ENCODE measurements around the gene CRYGC. TPM values are rescaled to one million over a fixed set of nuclear protein-coding genes. Genes with fewer than 3 reads are reported as not detected.
A peak's percentile ranks its signal among the peaks of the same experiment; 100 is the strongest.

CRYGC gene
- total RNA-seq (2016; rRNA removed; fragmentation: Illumina TruSeq; extraction: Trizol) (0.27 TPM in 1 of 2 replicates, not detected in the other), polyA plus RNA-seq (2011; rRNA removed) (0.20 and 0.21 TPM in 2 replicates), polyA minus RNA-seq (2011; rRNA and poly(A)+ RNA removed; ENCODE audit: low replicate concordance) (not detected in 2 replicates), Bru-seq, nascent RNA (not detected), BruChase-seq, experiment 1, labeled RNA remaining after a 6-hour chase (percentile 24 among the genes with signal in this experiment), BruChase-seq, experiment 2, labeled RNA remaining after a 2-hour chase (percentile 20 among the genes with signal in this experiment)
- 0.44 TPM in 1 of 2 replicates, not detected in the other for total RNA-seq (2016; cell fraction: cytosol; rRNA removed; fragmentation: Illumina TruSeq; extraction: Trizol; ENCODE audit: low read depth)
- 0.35 TPM in 1 of 2 replicates, not detected in the other for total RNA-seq (2016; cell fraction: insoluble cytoplasmic fraction; rRNA removed; fragmentation: Illumina TruSeq; extraction: Trizol)
- 0.45 and 0.96 TPM in 2 replicates for total RNA-seq (2016; cell fraction: membrane; rRNA removed; fragmentation: Illumina TruSeq; extraction: Trizol)
- not detected in 2 replicates for total RNA-seq (2016; cell fraction: nucleus; rRNA removed; fragmentation: Illumina TruSeq; extraction: Trizol)
- polyA plus RNA-seq (2011; cell fraction: cytosol; rRNA removed) = not detected in 2 replicates
- not detected in 2 replicates for polyA plus RNA-seq (2011; cell fraction: nucleus; rRNA removed)
- not detected in 2 replicates for polyA plus RNA-seq (2012)
- 0.24 TPM in 1 of 2 replicates, not detected in the other for polyA plus RNA-seq (2016; cell fraction: cytosol; fragmentation: Illumina TruSeq; extraction: Trizol; ENCODE audit: low read depth)
- not detected in 2 replicates for polyA plus RNA-seq (2016; cell fraction: insoluble cytoplasmic fraction; fragmentation: Illumina TruSeq; extraction: Trizol; ENCODE audit: low read depth)
- polyA plus RNA-seq (2016; cell fraction: membrane; fragmentation: Illumina TruSeq; extraction: Trizol; ENCODE audit: low read depth) = 0.58 and 0.71 TPM in 2 replicates
- not detected in 2 replicates for polyA plus RNA-seq (2016; cell fraction: nucleus; fragmentation: Illumina TruSeq; extraction: Trizol; ENCODE audit: insufficient read depth, low read depth)
- polyA minus RNA-seq (2011; cell fraction: cytosol; rRNA and poly(A)+ RNA removed) = not detected in 2 replicates
- not detected in 2 replicates for polyA minus RNA-seq (2011; cell fraction: nucleus; rRNA and poly(A)+ RNA removed)
- long read RNA-seq, experiment 1, partial matches to known transcripts = 0 of 2 reads
- long read RNA-seq, experiment 1, other reads (novel, unspliced or antisense) = 0 of 2 reads
- long read RNA-seq, experiment 2, partial matches to known transcripts = 0 of 1 reads
- long read RNA-seq, experiment 2, other reads (novel, unspliced or antisense) = 0 of 1 reads

GRCh38 chr2:208129744-208130711, at the start of gene CRYGC:
Gene CRYGC, minus strand, starts transcription at chr2:208129828. Its CDS starts 36 bp downstream, at chr2:208129792.
- peaks cover 33% of the 10 kb centered on the region for H3K4me1 ChIP-seq (ENCODE audit: insufficient read depth, low read length)
- FAIRE-seq = peak; percentile 50
- CTCF ChIA-PET (ENCODE audit: low intra/inter-chr PET ratio, low total read pairs) = no interaction called here
- in situ Hi-C loops (cut with HindIII; ENCODE audit: extremely low pct_ligation_motif_present, low pct_unique_long_range_greater_than_20kb) (no loop called here), intact Hi-C loops (cut with micrococcal nuclease; ENCODE audit: unreplicated experiment) (loop anchor here (1.0 kb wide), 2 partner anchors 13 to 251 kb away; no protein-coding TSS in a partner anchor)
- H3K9ac ChIP-seq (ENCODE audit: insufficient read depth, low read depth, low read length) = peak within 1 kb of the TSS; percentile 59
- H3K4me3 ChIP-seq (replicated peaks in 1 of 3; ENCODE audit: insufficient read depth in 1 of 3, low read depth in 2 of 3, low read length in 3 of 3) = peak within 1 kb of the TSS; percentile 46 to 51 (median 46); a peak in 5 of 6 replicates
- H3K36me3 ChIP-seq (replicated peaks in 1 of 2; ENCODE audit: control insufficient read depth in 1 of 2, insufficient read depth in 2 of 2, low read length in 2 of 2) = no peaks in the 10 kb centered on the region
- no peaks in the 10 kb centered on the region for H4K20me1 ChIP-seq (ENCODE audit: insufficient read depth, low read length)
- peak; percentile 84 for DNase-seq (ENCODE audit: low spot score)
- BruUV-seq (replicated peaks) = TSS peak; percentile 83
- WGBS (ENCODE audit: low lambda C conversion rate) = 26% methylated on average over 19 of the region's 19 CpGs
- peak within 1 kb of the TSS; percentile 82 for H3K4me2 ChIP-seq (ENCODE audit: low read depth, low read length)
- H3K9me3 ChIP-seq (ENCODE audit: low read length) = no peaks in the 10 kb centered on the region
- H3K79me2 ChIP-seq (ENCODE audit: insufficient read depth, low read length) = no peaks in the 10 kb centered on the region
- H3K27ac ChIP-seq (ENCODE audit: extremely low read length, insufficient read depth, low read length) = peak within 1 kb of the TSS; percentile 71
- POLR2A ChIA-PET = interaction anchor here (0.9 to 1.4 kb wide), 4 partner anchors 12 to 136 kb away, joined by 5 to 11 read pairs (median 8); partner anchors contain the start of genes IDH1 and PIKFYVE
- no peaks in the 10 kb centered on the region for H3K27me3 ChIP-seq (ENCODE audit: control insufficient read depth in 1 of 2, insufficient read depth in 2 of 2, low read length in 2 of 2)
- ATAC-seq = peak; percentile 94
- H2AFZ ChIP-seq (ENCODE audit: low read length) = peak within 1 kb of the TSS; percentile 56
- TF ChIP-seq, protein P1, sequence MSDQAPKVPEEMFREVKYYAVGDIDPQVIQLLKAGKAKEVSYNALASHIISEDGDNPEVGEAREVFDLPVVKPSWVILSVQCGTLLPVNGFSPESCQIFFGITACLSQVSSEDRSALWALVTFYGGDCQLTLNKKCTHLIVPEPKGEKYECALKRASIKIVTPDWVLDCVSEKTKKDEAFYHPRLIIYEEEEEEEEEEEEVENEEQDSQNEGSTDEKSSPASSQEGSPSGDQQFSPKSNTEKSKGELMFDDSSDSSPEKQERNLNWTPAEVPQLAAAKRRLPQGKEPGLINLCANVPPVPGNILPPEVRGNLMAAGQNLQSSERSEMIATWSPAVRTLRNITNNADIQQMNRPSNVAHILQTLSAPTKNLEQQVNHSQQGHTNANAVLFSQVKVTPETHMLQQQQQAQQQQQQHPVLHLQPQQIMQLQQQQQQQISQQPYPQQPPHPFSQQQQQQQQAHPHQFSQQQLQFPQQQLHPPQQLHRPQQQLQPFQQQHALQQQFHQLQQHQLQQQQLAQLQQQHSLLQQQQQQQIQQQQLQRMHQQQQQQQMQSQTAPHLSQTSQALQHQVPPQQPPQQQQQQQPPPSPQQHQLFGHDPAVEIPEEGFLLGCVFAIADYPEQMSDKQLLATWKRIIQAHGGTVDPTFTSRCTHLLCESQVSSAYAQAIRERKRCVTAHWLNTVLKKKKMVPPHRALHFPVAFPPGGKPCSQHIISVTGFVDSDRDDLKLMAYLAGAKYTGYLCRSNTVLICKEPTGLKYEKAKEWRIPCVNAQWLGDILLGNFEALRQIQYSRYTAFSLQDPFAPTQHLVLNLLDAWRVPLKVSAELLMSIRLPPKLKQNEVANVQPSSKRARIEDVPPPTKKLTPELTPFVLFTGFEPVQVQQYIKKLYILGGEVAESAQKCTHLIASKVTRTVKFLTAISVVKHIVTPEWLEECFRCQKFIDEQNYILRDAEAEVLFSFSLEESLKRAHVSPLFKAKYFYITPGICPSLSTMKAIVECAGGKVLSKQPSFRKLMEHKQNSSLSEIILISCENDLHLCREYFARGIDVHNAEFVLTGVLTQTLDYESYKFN (CRISPR knock-in tag; conservative IDR thresholded peaks at IDR 0.05) = peak; percentile 90
- TF ChIP-seq ZIK1 (CRISPR knock-in tag; IDR thresholded peaks at IDR 0.05; ENCODE audit: borderline replicate concordance, low read depth) (no peak), NR2F1 (CRISPR knock-in tag; IDR thresholded peaks at IDR 0.05) (no peak), SATB2 (CRISPR knock-in tag; IDR thresholded peaks at IDR 0.05) (no peak), ZNF629 (CRISPR knock-in tag; conservative IDR thresholded peaks at IDR 0.05) (no peak), PREB (CRISPR knock-in tag; IDR thresholded peaks at IDR 0.05) (no peak), TFDP2 (CRISPR knock-in tag; IDR thresholded peaks at IDR 0.05) (no peak), ZNF180 (CRISPR knock-in tag; IDR thresholded peaks at IDR 0.05; ENCODE audit: borderline replicate concordance, low read depth) (no peak), ETV5 (CRISPR knock-in tag; IDR thresholded peaks at IDR 0.05; ENCODE audit: borderline replicate concordance) (peak; percentile 17; the same call in 1 of the 2 replicates)

All from HepG2 (cell line).